ENCODE measurements around the gene UGT1A9.

DNA sequence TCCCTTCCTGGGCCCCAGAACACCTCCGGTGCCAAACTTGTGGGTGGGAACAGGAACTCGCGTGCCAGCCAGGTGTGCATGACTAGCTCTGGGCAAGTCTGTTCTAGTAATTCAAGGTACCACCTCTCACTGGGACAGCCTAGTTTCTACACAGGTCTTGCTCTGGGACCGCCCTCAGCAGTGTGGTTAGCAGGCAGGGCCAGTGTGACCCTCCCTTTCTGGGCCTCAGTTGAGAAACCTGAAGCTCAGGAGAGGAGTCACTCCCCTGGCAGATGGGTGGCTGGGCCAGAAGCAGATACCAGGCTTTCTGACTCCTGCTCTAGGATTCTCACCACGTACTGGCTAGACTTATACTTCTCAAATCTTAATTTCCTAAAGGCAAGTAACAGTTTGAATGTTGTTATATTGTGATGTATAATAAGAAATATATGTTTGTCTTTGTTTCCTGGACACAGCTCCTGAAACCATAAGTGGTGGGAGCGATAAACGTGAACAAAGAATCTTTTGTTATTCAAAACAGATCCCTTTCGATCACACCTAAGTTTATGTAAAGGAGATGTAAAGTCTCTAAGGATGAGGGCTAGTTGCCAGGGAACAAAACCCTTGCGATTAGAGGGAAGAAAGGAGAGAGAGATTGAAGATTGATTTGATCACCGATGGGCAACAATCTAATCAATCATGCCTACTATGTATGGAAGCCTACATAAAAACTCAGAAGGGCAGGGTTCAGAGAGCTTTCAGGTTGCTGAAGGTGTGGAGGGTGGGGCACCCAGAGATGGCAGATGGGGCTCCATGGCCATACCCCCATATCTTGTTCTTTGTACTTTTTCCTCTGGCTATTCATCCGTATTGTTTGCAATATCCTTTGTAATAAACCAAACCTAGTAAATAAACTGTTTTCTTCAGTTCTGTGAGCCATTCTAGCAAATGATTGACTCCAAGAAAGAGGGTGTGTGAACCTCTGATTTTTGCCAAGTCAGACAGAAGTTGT is 20.0 kb downstream of the UGT1A9 start:
- TF ChIP-seq POLR2AphosphoS5 (IDR thresholded peaks at IDR 0.05; ENCODE audit: low read depth, low read length) = no peak
- TF ChIP-seq POLR2A (IDR thresholded peaks at IDR 0.05; ENCODE audit: low read depth, low read length) = no peak
